HCT116 (cell line): ENCODE results near the gene TYW3.
"Not testable (repeated sequence)": the region's sequence is repeated elsewhere in the genome, so short reads cannot be mapped to it uniquely, and the experiment has no call there.

Experiments used
- CTCF ChIP-seq, 3 experiments: fragments of 200-600 bp in 1 of 3; sonication (generic) in 1 of 3; IDR thresholded peaks in 2 of 3; conservative IDR thresholded peaks in 1 of 3; 2 replicates each; pipeline ENCODE4 v1.5.1; 2012 to 2017; ENCODE audit warnings: low read depth in 2 of 3, low read length in 2 of 3, antibody characterized with exemption in 1 of 3, borderline replicate concordance in 1 of 3, control low read depth in 1 of 3, mild to moderate bottlenecking in 1 of 3, mixed read lengths in 1 of 3, mixed run types in 1 of 3, moderate library complexity in 1 of 3; ENCODE audit not compliant: insufficient read depth in 1 of 3
- POLR2A ChIP-seq: IDR thresholded peaks from 2 replicates; pipeline ENCODE4 v1.7.0; 2011; ENCODE audit warnings: borderline replicate concordance; ENCODE audit not compliant: insufficient read depth, insufficient read length; ENCODE audit errors: extremely low read depth
- POLR2AphosphoS5 ChIP-seq: IDR thresholded peaks from 2 replicates; pipeline ENCODE4 v1.6.1; 2011; ENCODE audit warnings: mild to moderate bottlenecking, low read depth, low read length, moderate library complexity
- REST ChIP-seq: IDR thresholded peaks from 2 replicates; pipeline ENCODE4 v1.6.1; 2012; ENCODE audit warnings: low read depth

- not testable (repeated sequence) for TF ChIP-seq POLR2A; CTCF (IDR thresholded peaks at IDR 0.05 in 2 of 3, conservative IDR thresholded peaks at IDR 0.05 in 1 of 3; ENCODE audit: borderline replicate concordance in 1 of 3, insufficient read depth in 1 of 3, low read depth in 2 of 3, low read length in 2 of 3); POLR2AphosphoS5; REST
Measured at GRCh38 chr1:74756650-74757049, 23.7 kb downstream of the TYW3 start.
